22Rv1 (cell line): ENCODE measurements around the gene SENP6.

Experiments used
- CTCF ChIP-seq: fragments of 450-650 bp; IDR thresholded peaks from 2 replicates; pipeline ENCODE4 v1.5.1; 2017; ENCODE audit warnings: mild to moderate bottlenecking
- ZFX ChIP-seq: fragments of 450-650 bp; IDR thresholded peaks from 2 replicates; pipeline ENCODE4 v1.6.1; 2017; ENCODE audit warnings: antibody characterized with exemption, borderline replicate concordance

- TF ChIP-seq CTCF (no peak), ZFX (no peak)
Observed at GRCh38 chr6:75743971-75744370, 142.3 kb downstream of the SENP6 start.
